A673 (cell line): ENCODE measurements around the gene CCDC159. TPM values are rescaled to one million over a fixed set of nuclear protein-coding genes. Genes with fewer than 3 reads are reported as not detected.

Source experiments
- BruUV-seq: library from RNA; stranded (reverse); fragments of 400-500 nt; replicated peaks from 2 replicates; lab custom pipeline; 2021; lab: Mats Ljungman, UMichigan
- CTCF ChIA-PET: fragments of 300-600 bp; sonication (Branson Sonifier 250); formaldehyde crosslinking; loops from one replicate; lab custom pipeline; 2022; ENCODE audit warnings: antibody characterized with exemption; lab: Charles Lee
- POLR2A ChIA-PET: fragments of 300-600 bp; sonication (Branson Sonifier 250); formaldehyde crosslinking; loops from one replicate; lab custom pipeline; 2022; ENCODE audit warnings: antibody characterized with exemption; ENCODE audit not compliant: low non-redundant PET; lab: Charles Lee
- DNase-seq: peaks from one replicate; pipeline ENCODE4 v3.0.0-alpha.2; 2015; ENCODE audit warnings: low spot score
- H3K27ac ChIP-seq: fragments of 200-600 bp; sonication (generic); 2 replicates; pipeline ENCODE4 v1.5.1; 2016; ENCODE audit warnings: mixed run types, low read depth, mild to moderate bottlenecking, mixed read lengths, antibody characterized with exemption, low read length; ENCODE audit not compliant: poor library complexity, severe bottlenecking
- H3K27me3 ChIP-seq: fragments of 200-600 bp; sonication (generic); replicated peaks from 2 replicates; pipeline ENCODE4 v1.6.1; 2017; ENCODE audit warnings: mixed run types, low read depth, mild to moderate bottlenecking, mixed read lengths, antibody characterized with exemption, low read length; ENCODE audit not compliant: insufficient read depth, poor library complexity
- H3K36me3 ChIP-seq: fragments of 200-600 bp; sonication (generic); 2 replicates; pipeline ENCODE4 v1.6.1; 2016; ENCODE audit warnings: mixed run types, mild to moderate bottlenecking, mixed read lengths, antibody characterized with exemption, low read length; ENCODE audit not compliant: insufficient read depth, poor library complexity, severe bottlenecking
- H3K4me1 ChIP-seq: fragments of 200-600 bp; sonication (generic); 2 replicates; pipeline ENCODE4 v1.6.1; 2017; ENCODE audit warnings: mixed run types, mild to moderate bottlenecking, mixed read lengths, antibody characterized with exemption, low read length; ENCODE audit not compliant: insufficient read depth, poor library complexity, severe bottlenecking
- H3K4me3 ChIP-seq: fragments of 200-600 bp; sonication (generic); 2 replicates; pipeline ENCODE4 v1.5.1; 2016; ENCODE audit warnings: low read depth, mixed run types, mild to moderate bottlenecking, mixed read lengths, low read length; ENCODE audit not compliant: poor library complexity, severe bottlenecking
- H3K9me3 ChIP-seq: fragments of 200-600 bp; sonication (generic); 2 replicates; pipeline ENCODE4 v1.6.1; 2016; ENCODE audit warnings: mixed run types, low read depth, mild to moderate bottlenecking, mixed read lengths, antibody characterized with exemption, low read length; ENCODE audit not compliant: poor library complexity, severe bottlenecking
- EZH2 ChIP-seq: fragments of 200-600 bp; sonication (generic); IDR thresholded peaks from 2 replicates; pipeline ENCODE4 v1.6.1; 2017; ENCODE audit warnings: borderline replicate concordance, low read depth, mild to moderate bottlenecking, mixed read lengths, antibody characterized with exemption, low read length; ENCODE audit not compliant: poor library complexity, severe bottlenecking
- intact Hi-C: fragments of 100-400 bp; cut with micrococcal nuclease; formaldehyde crosslinking; loops from one replicate; pipeline ENCODE4 v1.10.0; 2022; ENCODE audit not compliant: unreplicated experiment
- total RNA-seq: library from RNA; stranded (reverse); gene quantifications from 2 replicates; pipeline ENCODE4 v1.2.3, GENCODE V29; 2021
- TF ChIP-seq, protein P1 (sequence below): fragments of 300-800, 200-600 bp; sonication (generic); conservative IDR thresholded peaks from 2 replicates; pipeline ENCODE4 v1.5.1; 2017; ENCODE audit warnings: low read depth, mild to moderate bottlenecking, antibody characterized with exemption, low read length, moderate library complexity, mixed read lengths

CCDC159 gene
- total RNA-seq, 1 experiment from 2014 or later = 7.9 TPM

GRCh38 chr19:11383706-11384048 is 37.4 kb downstream of the CCDC159 start:
- ChIA-PET POLR2A (no interaction called here), CTCF (interaction anchor here (1.1 to 1.6 kb wide), 2 partner anchors 57 to 98 kb away, joined by 3 to 5 read pairs; no protein-coding TSS in a partner anchor)
- no peaks in the 10 kb centered on the region for H3K27me3 ChIP-seq
- no peak for DNase-seq
- H3K4me3 ChIP-seq = peak overlapping the region; percentile 54
- intact Hi-C loops = loop anchor here (5.0 kb wide), 2 partner anchors 54 to 91 kb away; partner anchors contain the start of genes ODAD3 and PRKCSH
- TF ChIP-seq EZH2 = no peak
- TF ChIP-seq, protein P1, sequence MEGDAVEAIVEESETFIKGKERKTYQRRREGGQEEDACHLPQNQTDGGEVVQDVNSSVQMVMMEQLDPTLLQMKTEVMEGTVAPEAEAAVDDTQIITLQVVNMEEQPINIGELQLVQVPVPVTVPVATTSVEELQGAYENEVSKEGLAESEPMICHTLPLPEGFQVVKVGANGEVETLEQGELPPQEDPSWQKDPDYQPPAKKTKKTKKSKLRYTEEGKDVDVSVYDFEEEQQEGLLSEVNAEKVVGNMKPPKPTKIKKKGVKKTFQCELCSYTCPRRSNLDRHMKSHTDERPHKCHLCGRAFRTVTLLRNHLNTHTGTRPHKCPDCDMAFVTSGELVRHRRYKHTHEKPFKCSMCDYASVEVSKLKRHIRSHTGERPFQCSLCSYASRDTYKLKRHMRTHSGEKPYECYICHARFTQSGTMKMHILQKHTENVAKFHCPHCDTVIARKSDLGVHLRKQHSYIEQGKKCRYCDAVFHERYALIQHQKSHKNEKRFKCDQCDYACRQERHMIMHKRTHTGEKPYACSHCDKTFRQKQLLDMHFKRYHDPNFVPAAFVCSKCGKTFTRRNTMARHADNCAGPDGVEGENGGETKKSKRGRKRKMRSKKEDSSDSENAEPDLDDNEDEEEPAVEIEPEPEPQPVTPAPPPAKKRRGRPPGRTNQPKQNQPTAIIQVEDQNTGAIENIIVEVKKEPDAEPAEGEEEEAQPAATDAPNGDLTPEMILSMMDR = no peak
- H3K27ac ChIP-seq = peak overlapping the region; percentile 37
- no peaks in the 10 kb centered on the region for H3K36me3 ChIP-seq
- H3K4me1 ChIP-seq = peaks cover 20% of the 10 kb centered on the region
- no peaks in the 10 kb centered on the region for H3K9me3 ChIP-seq
- BruUV-seq = no TSS peak

GRCh38 chr19:11384778-11385129 is 38.4 kb downstream of the CCDC159 start:
- no peaks in the 10 kb centered on the region for H3K9me3 ChIP-seq

GRCh38 chr19:11387162-11388034 is 41.1 kb downstream of the CCDC159 start:
- intact Hi-C loops = no loop called here
- H3K4me1 ChIP-seq = peaks cover 16% of the 10 kb centered on the region
- no peak overlapping the region for H3K4me3 ChIP-seq
- TF ChIP-seq EZH2 = no peak
- TF ChIP-seq, protein P1 = no peak
- H3K9me3 ChIP-seq = no peaks in the 10 kb centered on the region
- CTCF ChIA-PET = no interaction called here
- POLR2A ChIA-PET = no interaction called here
- BruUV-seq = no TSS peak
- DNase-seq = no peak
- no peaks in the 10 kb centered on the region for H3K36me3 ChIP-seq
- H3K27ac ChIP-seq = no peak overlapping the region
- H3K27me3 ChIP-seq = no peaks in the 10 kb centered on the region

More at GRCh38 chr19:11384778-11385129, 38.4 kb downstream of the CCDC159 start:
- ChIA-PET POLR2A (no interaction called here), CTCF (interaction anchor here (0.7 kb wide), 2 partner anchors 91 to 247 kb away, joined by 9 read pairs; no protein-coding TSS in a partner anchor)
- H3K27me3 ChIP-seq = no peaks in the 10 kb centered on the region
- intact Hi-C loops = loop anchor here (5.0 kb wide), 2 partner anchors 53 to 92 kb away; partner anchors contain the start of genes ODAD3 and PRKCSH
- H3K27ac ChIP-seq = no peak overlapping the region
- no peak overlapping the region for H3K4me3 ChIP-seq
- no TSS peak for BruUV-seq
- peaks cover 20% of the 10 kb centered on the region for H3K4me1 ChIP-seq
- peak; percentile 45 for DNase-seq
- no peaks in the 10 kb centered on the region for H3K36me3 ChIP-seq
- no peak for TF ChIP-seq EZH2
- TF ChIP-seq, protein P1 = no peak
